ENCODE measurements around the gene TWSG1. TPM values are rescaled to one million over a fixed set of nuclear protein-coding genes. Genes with fewer than 3 reads are reported as not detected.
"Not testable (repeated sequence)": the region's sequence is repeated elsewhere in the genome, so short reads cannot be mapped to it uniquely, and the experiment has no call there.

Gene TWSG1
- total RNA-seq, 1 experiment from 2014 or later: 43.7 TPM

DNA sequence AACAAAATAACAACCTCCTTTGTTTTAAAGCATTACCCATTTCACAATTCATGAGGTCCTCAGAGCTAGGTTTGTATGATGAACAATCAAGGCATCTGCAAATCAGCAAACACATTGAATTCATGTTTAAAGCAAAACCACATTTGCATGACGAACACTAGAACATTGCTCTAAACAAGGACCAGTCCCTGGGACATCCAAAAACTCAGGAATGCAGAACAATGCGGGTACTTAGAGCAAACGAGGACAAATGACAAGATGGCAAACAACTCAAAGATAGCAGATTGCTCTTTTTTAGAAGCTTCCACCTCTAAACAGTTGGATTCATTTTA lies 95.1 kb downstream of the TWSG1 start:
- H3K9me3 Mint-ChIP-seq (ENCODE audit: unreplicated experiment): peaks cover 7% of the 10 kb centered on the region
- ChIA-PET POLR2A (no interaction called here), CTCF (no interaction called here)
- Histone ChIP-seq H3K27me3 (replicated peaks; ENCODE audit: control insufficient read depth, insufficient read depth, low read length) (no peaks in the 10 kb centered on the region), H3K4me3 (ENCODE audit: low read depth, low read length) (no peak overlapping the region), H3K4me1 (no peaks in the 10 kb centered on the region), H3K9me3 (no peaks in the 10 kb centered on the region), H3K36me3 (ENCODE audit: control insufficient read depth, insufficient read depth, low read length) (no peaks in the 10 kb centered on the region)
- H3K27me3 Mint-ChIP-seq (ENCODE audit: insufficient read depth, unreplicated experiment): no peaks in the 10 kb centered on the region
- no peaks in the 10 kb centered on the region for H3K36me3 Mint-ChIP-seq (ENCODE audit: insufficient read depth, unreplicated experiment)
- no peak overlapping the region for H3K27ac Mint-ChIP-seq (ENCODE audit: unreplicated experiment)
- no TSS peak for BruUV-seq (replicated peaks)
- no peak for DNase-seq
- no peak overlapping the region for H3K4me3 Mint-ChIP-seq (ENCODE audit: unreplicated experiment)
- no peaks in the 10 kb centered on the region for H3K4me1 Mint-ChIP-seq (ENCODE audit: low read depth, unreplicated experiment)
- intact Hi-C loops (cut with micrococcal nuclease; ENCODE audit: unreplicated experiment): no loop called here
- TF ChIP-seq, protein P1, sequence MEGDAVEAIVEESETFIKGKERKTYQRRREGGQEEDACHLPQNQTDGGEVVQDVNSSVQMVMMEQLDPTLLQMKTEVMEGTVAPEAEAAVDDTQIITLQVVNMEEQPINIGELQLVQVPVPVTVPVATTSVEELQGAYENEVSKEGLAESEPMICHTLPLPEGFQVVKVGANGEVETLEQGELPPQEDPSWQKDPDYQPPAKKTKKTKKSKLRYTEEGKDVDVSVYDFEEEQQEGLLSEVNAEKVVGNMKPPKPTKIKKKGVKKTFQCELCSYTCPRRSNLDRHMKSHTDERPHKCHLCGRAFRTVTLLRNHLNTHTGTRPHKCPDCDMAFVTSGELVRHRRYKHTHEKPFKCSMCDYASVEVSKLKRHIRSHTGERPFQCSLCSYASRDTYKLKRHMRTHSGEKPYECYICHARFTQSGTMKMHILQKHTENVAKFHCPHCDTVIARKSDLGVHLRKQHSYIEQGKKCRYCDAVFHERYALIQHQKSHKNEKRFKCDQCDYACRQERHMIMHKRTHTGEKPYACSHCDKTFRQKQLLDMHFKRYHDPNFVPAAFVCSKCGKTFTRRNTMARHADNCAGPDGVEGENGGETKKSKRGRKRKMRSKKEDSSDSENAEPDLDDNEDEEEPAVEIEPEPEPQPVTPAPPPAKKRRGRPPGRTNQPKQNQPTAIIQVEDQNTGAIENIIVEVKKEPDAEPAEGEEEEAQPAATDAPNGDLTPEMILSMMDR (IDR thresholded peaks at IDR 0.05; ENCODE audit: insufficient read depth in 1 of 2, low read depth in 1 of 2, low read length in 1 of 2, severe bottlenecking in 1 of 2, unreplicated experiment in 1 of 2): no peak

DNA sequence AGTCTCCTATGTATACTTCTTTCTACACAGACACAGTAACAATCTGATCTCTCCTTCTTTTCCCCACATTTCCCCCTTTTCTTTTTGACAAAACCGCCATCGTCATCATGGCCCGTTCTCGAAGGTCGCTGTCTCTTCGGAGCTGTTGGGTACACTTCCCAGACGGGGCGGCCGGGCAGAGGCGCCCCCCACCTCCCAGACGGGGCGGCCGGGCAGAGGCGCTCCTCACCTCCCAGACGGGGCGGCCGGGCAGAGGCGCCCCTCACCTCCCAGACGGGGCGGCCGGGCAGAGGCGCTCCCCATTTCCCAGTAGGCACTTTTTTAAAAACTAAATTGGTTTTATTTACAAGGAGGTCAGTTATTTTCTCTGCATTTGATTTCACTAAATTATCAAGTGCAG lies 95.7 kb downstream of the TWSG1 start:
- H3K36me3 ChIP-seq (ENCODE audit: control insufficient read depth, insufficient read depth, low read length); POLR2A ChIA-PET; H3K4me3 Mint-ChIP-seq (ENCODE audit: unreplicated experiment); H3K27me3 Mint-ChIP-seq (ENCODE audit: insufficient read depth, unreplicated experiment); intact Hi-C loops (cut with micrococcal nuclease; ENCODE audit: unreplicated experiment); H3K4me3 ChIP-seq (ENCODE audit: low read depth, low read length); DNase-seq; H3K27ac Mint-ChIP-seq (ENCODE audit: unreplicated experiment); BruUV-seq (replicated peaks); H3K4me1 Mint-ChIP-seq (ENCODE audit: low read depth, unreplicated experiment); H3K4me1 ChIP-seq; H3K27me3 ChIP-seq (replicated peaks; ENCODE audit: control insufficient read depth, insufficient read depth, low read length); H3K36me3 Mint-ChIP-seq (ENCODE audit: insufficient read depth, unreplicated experiment); H3K9me3 Mint-ChIP-seq (ENCODE audit: unreplicated experiment); H3K9me3 ChIP-seq; CTCF ChIA-PET: not testable (repeated sequence)

DNA sequence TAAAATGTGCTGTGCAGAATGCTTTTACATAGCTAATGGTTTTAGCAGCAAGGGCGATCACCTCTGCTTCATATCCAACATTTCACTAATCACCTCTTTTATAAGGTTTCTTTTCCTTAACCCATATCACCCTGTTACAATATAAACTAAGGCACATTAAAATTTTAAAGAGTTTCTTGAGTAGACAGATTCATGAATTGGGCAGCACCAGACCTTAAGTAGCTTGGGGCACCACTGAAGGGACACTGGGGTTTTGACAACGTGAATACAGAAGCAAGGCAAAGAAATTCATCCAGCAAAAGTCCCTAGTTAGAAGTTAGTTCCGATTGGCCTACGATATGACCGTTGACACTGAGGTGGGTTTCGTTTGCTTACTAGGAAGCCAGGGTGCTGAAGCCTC lies 96.7 kb downstream of the TWSG1 start:
- Histone ChIP-seq H3K4me1 (no peaks in the 10 kb centered on the region), H3K36me3 (ENCODE audit: control insufficient read depth, insufficient read depth, low read length) (no peaks in the 10 kb centered on the region), H3K27me3 (replicated peaks; ENCODE audit: control insufficient read depth, insufficient read depth, low read length) (no peaks in the 10 kb centered on the region), H3K4me3 (ENCODE audit: low read depth, low read length) (no peak overlapping the region), H3K9me3 (no peaks in the 10 kb centered on the region)
- BruUV-seq (replicated peaks): no TSS peak
- TF ChIP-seq, protein P1 (IDR thresholded peaks at IDR 0.05; ENCODE audit: insufficient read depth in 1 of 2, low read depth in 1 of 2, low read length in 1 of 2, severe bottlenecking in 1 of 2, unreplicated experiment in 1 of 2): no peak
- Mint-ChIP-seq H3K9me3 (ENCODE audit: unreplicated experiment) (peaks cover 7% of the 10 kb centered on the region), H3K27ac (ENCODE audit: unreplicated experiment) (no peak overlapping the region), H3K4me3 (ENCODE audit: unreplicated experiment) (no peak overlapping the region), H3K36me3 (ENCODE audit: insufficient read depth, unreplicated experiment) (no peaks in the 10 kb centered on the region), H3K4me1 (ENCODE audit: low read depth, unreplicated experiment) (no peaks in the 10 kb centered on the region), H3K27me3 (ENCODE audit: insufficient read depth, unreplicated experiment) (no peaks in the 10 kb centered on the region)
- intact Hi-C loops (cut with micrococcal nuclease; ENCODE audit: unreplicated experiment): no loop called here
- ChIA-PET CTCF (no interaction called here), POLR2A (no interaction called here)
- DNase-seq: no peak

DNA sequence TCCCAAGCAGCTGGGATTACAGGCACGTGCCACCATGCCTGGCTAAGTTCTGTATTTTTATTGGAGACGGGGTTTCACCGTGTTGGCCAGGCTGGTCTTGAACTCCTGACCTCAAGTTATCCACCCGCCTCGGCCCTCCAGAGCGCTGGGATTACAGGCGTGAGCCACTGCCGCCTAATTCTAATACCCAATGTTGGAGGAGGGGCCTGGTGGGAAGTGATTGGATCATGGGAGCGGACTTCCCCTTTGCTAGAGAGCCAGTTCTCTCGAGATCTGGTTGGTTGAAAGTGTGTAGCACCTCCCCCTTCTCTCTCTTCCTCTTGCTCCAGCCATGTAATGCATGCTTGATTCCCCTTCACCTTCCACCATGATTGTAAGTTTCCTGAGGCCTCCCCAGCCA lies 98.5 kb downstream of the TWSG1 start:
- H3K9me3 Mint-ChIP-seq (ENCODE audit: unreplicated experiment); H3K4me3 ChIP-seq (ENCODE audit: low read depth, low read length); DNase-seq; intact Hi-C loops (cut with micrococcal nuclease; ENCODE audit: unreplicated experiment); H3K27ac Mint-ChIP-seq (ENCODE audit: unreplicated experiment); H3K4me1 ChIP-seq; H3K27me3 Mint-ChIP-seq (ENCODE audit: insufficient read depth, unreplicated experiment); H3K4me3 Mint-ChIP-seq (ENCODE audit: unreplicated experiment); H3K27me3 ChIP-seq (replicated peaks; ENCODE audit: control insufficient read depth, insufficient read depth, low read length); BruUV-seq (replicated peaks); CTCF ChIA-PET; H3K36me3 ChIP-seq (ENCODE audit: control insufficient read depth, insufficient read depth, low read length); H3K36me3 Mint-ChIP-seq (ENCODE audit: insufficient read depth, unreplicated experiment); POLR2A ChIA-PET; H3K4me1 Mint-ChIP-seq (ENCODE audit: low read depth, unreplicated experiment); H3K9me3 ChIP-seq: not testable (repeated sequence)
